Putamen (tissue), 1 donor: ENCODE results near the gene THBS4.
A peak's percentile ranks its signal among the peaks of the same experiment; 100 is the strongest.

ENCODE experiments used
- DNase-seq: peaks from one replicate; pipeline ENCODE4 v3.0.0-alpha.2; 2016; ENCODE audit warnings: low spot score

The THBS4 gene

DNA sequence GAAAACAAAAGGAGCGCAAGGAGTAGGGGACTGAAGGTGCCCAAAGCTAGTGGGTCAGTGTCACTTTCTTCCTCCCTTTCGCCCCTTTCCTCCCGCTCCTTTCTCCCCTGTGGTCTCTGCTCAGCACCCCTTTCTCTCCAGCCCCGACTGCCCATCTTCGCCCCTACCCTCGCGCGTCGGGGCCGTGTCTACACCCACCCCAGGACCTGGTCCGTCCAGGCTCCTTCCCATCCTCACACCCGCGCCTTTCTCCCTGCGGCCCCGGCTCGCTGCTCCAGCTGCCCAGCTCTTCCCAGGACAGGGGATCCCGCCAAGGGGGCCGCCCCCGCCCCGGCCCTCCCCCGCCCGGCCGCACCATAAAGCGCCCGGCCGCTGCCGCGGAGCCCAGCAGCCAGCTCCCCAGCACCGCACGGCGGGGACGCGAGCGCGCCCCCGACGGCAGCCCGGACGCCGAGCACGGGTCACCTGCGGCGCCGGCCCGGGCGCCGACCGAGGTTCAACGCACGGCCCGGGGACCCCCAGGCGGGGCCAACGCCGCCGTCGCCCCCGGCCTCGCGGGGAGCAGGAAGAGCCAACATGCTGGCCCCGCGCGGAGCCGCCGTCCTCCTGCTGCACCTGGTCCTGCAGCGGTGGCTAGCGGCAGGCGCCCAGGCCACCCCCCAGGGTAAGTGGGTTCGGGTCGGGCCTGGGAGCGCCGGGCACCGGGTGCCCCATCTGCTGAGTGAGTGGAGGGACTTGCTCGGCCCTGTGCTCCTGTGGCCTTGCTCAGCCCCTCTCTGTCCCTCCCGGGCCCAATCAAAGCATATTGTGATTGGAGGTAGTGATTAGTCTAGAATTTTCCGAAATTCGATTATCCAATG, at the start of gene THBS4:
Gene THBS4 (plus strand): TSS at position 387 of the 860 bp plus-strand sequence. CDS start 190 bp downstream, at position 577.
- DNase-seq, result no peak

GRCh38 chr5:79986260-79986659, 48.9 kb upstream of the THBS4 start:
- DNase-seq, result no peak

GRCh38 chr5:79990205-79990597, 44.9 kb upstream of the THBS4 start:
- no peak for DNase-seq

- peak; percentile 89 for DNase-seq
These were observed 44.3 kb upstream of the THBS4 start, which contains the start of gene MTX3 for GRCh38 chr5:79990598-79991507. TSS of gene MTX3 (minus strand) at chr5:79991262. CDS start at chr5:79991238, 24 bp downstream.

DNA sequence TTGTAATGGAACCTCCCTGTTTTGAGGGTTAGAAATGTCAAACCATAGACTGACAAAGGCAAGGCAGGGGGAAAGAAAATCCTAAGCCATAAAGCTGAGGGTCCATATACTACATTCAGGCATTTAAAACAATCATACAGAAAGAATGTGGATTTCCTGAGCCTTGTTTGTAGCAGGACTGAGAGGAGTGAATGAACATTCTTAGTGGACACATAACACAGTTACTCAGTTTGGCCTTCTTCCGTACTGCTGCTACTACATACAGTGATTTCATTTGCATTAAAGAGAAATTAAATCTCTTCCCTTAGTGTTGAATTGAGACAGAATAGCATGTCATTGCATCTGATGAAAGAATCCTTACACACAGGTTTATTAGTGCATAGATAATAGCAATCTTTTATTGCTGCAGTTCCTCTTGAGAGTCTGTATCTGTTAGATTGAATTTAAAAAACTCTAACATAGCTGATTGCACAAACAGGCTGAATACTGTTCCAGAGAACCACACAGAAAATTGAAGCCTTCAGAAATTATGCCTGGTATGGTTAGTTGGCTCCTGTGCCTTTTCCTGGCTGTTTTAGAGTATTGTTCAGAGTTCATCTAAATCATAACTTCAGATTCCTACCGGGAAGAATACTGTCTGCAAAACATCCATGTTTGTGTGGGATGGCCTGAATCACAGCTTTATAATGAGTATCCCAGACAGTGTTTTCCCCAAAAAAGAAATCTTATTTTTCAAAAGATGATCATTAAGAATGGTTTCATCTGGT, 42.1 kb upstream of the THBS4 start:
- DNase-seq, result no peak

DNA sequence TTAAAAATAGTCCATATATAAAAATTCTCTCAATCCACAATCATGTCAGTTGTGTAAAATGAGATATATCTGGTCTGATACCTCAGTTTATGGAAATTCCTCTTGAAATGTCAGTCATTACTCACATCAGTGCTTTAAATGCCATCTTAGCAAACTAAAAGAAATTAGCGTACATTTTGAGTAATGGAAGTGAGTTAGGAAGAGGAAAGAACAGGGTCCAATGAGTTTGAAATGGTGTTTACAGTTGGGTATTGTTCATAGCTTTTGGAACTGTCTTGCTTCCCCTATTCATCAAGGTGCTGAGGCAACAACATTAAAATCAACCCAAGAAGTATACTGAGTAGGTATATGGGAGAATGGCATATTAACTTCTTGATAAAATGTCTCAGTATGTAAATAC, 35.4 kb upstream of the THBS4 start:
- DNase-seq, result no peak

DNA sequence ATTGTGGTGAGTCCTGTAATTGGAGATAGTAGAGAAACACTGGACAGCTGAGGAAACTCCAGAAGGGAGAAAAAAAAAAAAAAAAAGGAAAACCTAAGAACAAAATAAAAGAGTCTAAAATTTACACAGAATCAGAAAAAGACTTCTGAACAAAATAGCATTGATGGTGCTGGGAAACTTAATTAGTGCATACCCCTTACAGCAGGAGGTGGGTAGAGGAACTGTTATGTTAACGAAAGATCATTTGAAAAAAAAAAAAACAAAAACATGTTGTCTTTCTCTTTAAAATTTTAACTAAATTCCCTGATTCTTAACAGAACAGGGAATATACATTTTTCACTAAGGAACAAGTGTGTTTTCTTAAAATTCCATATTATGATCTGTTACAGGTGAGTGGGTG, 32.5 kb upstream of the THBS4 start:
- no peak for DNase-seq

DNA sequence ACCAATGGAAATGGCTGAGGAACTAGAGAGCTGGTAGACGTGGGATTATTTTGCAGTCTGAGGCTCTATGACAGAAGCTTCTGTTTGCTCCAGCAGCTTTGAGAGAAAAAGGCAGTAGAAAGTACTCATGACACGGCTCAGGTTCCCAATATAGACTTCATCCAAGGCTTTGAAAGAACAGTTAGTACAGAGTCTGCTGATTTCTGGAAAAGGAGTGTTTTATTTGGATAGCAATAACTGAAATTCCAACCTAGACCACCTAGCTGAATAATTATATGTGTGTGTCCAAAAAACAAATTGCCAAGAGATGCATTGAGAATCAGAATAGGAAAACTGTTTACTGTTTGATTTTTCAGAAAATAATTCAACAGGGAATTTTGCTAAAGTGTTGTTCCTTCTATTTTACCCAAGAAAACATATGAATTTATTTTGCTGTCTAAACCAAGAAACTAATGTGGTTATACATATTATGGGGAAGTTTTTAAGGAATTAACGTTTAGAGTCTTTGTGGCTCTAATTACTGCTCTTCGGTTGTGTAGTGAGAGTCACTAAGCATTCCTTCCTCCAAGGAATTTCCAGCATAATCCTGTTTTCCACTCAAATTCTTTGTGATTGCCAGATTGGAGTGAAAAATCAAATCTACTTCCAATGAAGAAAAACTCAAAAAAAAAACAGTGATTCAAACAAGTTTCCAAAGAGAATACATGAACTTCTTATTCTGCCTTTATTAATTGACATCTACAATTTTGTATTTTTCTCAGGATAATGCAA, 26.0 kb upstream of the THBS4 start:
- DNase-seq, result no peak

DNA sequence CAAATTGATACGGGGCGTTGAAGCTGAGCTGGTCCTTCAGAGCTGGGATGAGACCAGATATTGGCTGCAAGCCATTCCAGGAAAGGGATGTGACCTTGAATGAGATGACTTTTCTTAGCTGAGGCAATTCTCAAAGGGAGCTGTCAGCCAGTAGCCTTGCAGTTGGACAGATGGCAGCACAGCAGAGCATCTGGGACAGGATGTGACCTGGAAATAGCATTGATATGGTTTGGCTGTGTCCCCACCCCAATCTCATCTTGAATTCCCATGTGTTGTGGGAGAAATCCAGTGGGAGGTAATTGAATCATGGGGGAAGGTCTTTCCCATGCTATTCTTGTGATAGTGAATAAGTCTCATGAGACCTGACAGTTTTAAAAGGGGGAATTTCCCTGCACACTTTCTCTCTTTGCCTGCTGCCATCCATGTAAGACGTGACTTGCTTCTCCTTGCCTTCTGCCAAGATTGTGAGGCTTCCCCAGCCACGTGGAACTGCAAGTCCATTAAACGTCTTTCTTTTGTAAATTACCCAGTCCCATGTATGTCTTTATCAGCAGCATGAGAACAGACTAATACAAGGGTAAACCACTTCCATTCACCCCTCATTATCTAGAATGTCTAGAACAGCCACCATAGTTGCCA, 24.3 kb upstream of the THBS4 start:
- no peak for DNase-seq

- no peak for DNase-seq
These were observed 10.1 kb upstream of the THBS4 start for GRCh38 chr5:80025069-80025468.

DNA sequence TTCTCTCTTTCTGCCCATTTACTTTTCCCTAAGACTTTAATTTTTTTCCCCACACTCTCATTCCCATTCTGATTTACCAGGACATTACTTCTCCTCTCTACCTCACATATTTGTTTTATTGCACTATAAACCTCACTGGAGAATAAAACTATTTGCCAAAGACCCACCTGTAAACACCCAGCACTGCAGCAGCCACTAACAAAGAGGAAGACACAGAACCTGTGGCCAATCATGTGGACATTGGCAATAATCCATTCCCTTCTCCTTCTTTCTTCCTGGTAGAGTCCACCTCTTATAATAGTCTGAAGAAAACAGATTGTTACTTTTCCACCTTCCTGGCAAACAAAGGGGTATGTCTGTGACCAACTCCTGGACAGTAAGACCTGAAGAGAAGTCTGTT, 8.3 kb upstream of the THBS4 start:
- DNase-seq, result no peak

DNA sequence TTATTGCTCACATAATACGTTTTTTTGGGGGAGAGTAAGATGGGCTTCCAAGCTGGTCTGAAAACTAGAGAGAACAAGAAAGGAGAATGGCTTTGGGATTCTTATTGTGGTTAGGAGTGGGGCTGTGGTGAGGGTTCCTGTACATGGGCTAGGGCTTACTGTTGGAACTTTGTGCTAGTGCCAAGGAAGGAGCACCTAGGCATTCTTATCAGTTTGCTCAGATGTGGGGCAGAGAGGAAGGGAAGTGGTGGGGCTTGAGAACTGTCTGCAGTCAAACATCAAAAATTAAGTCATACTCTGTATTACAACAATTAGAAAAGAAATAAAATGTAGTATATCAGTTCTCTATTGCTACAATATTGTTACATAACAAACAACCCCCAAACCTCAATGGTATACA, 4.0 kb upstream of the THBS4 start:
- no peak for DNase-seq

DNA sequence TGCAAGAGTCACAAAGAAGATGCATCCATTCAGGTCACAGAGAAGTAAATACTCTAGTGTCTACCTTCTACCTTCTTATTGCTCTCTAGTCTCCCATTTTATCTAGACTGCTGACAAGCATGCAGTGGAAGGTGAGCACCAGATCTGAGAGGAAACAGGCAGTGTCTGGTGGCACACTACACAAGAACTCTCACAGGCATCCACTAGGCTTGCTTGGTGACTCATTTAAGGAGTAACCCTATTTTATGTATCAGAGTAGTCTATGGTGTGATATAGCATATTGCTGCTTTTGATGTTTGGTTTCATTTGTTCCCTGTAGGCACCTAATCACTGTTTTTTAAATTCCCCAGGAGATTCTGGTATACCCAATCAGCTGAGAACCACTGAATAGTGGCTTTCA, 1.6 kb upstream of the THBS4 start:
- DNase-seq, result no peak

- no peak for DNase-seq
These were observed 589 bp upstream of the THBS4 start for GRCh38 chr5:80034559-80034958.

DNA sequence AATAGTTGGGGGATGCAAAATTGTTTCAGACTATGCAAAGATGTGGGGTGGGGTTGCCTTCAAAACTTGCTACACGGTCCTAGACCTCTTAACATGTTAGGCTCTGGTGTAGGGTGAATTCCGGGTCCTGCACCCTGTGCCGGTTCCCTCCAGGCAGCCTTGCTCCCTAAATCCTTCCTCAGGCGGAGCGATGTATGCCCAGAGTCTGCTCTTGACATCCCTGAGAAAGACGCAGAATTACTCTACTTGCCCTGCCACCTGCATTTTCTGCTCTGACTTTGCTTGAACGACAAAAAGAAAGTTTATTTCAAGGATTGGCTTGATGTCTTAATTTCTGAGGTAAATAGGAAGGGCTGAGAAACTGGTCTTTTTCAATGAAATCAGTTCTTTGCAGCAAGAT, 691 bp downstream of the THBS4 start:
- DNase-seq, result no peak

DNA sequence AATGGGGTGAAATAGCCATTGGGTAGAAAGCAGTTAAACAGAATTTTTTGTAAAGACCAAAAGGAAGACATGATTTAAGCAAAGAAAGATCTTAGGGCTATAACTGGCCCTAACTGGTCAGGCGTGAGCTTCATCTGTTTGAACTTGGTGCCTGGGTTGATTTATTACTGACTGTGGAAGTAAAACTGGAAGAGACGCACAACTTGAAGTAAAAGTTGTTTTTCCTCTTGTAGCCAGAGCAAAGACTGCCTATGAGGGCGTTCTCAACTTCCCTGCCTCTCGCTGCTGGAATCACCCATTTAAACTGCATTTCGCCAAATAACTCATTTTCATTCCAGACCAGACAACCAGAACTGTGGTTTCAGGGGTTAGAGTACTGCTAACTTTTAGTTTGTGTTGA, 1.5 kb downstream of the THBS4 start:
- DNase-seq, result no peak

DNA sequence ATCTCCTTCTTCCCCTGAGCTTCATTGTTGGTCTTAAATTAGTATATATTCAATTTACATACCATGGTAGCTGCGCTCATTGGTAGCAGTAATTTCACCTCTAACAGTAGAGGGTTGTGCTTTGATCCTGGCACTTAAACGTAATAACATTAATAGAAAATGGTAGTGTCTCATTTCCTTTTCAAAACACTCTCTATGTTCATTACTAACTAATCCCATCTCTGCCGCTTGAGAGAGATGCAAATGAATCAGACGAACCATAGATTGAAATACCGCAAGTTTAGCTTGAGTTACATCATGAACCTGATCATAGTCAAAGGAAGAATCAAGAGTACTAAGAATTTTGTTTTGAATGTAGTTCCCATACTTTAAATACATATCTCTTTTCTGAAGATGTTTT, 2.2 kb downstream of the THBS4 start:
- DNase-seq, result no peak

DNA sequence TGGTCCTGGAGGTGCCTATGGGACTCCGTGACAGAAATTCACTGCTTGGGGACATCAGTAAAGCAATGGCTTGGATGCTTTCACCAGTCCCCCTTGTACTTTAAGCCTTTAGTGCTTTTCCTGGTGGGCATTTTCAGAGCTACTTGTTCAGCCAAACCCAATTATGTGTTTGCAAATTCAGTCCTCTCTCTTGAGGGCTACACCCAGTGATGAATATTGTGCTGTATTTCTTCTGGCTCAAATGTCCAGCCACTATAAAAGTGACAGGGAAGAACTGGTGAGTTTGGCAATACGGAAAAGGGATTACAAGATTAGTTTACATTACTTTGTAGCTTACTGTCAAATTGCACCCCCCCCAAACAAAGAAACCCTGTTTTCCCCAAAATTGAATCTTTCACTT, 4.5 kb downstream of the THBS4 start:
- no peak for DNase-seq

- no peak for DNase-seq
These were observed 6.4 kb downstream of the THBS4 start for GRCh38 chr5:80041527-80041926.

DNA sequence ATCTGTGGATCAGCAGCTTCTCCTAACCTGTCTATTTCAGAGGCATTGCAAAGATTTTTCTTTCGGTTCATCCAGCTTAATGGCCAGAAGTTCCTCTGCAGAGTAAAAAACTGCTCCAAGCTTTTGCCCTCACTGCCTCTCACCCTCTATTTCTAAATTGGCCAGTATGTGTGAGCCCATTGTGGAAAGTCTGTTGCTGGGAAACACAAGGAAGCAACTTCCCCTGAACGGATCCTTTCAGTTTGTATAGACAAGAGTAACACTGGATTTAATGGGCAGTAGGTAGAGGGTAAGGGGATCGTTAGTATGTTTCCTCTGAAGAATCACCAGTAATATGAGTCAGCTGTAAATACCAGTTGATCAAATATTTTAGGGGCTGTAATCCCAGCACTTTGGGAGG, 7.2 kb downstream of the THBS4 start:
- no peak for DNase-seq

DNA sequence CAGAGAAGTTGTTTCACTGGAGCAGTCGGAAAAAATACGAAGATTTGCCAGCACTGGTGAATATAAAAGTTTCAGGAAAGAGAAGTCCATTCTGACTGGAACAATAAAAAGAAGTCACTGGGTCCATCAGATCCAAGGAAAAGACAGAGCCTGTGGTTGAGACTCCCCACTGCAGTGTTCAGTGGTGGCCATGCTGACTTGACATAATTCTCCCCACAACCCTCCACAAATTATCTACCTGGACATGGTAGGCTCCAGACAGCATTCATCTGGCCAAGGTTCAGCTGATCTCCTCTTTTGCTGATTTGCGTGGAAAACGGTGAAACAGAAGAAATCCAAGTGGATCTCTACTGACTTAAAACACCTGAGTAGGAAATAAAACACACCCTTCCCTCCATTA, 8.0 kb downstream of the THBS4 start:
- no peak for DNase-seq
